A549 (cell line): ENCODE data around the gene FJX1.

Experiments used
- EP300 ChIP-seq, 2 experiments: fragments of >200 bp; sonication (Bioruptor Twin); formaldehyde crosslinking; IDR thresholded peaks; 2 replicates in 1 of 2; 3 replicates in 1 of 2; pipeline ENCODE4 v1.6.1; 2016 to 2017
- HOXB5 ChIP-seq: fragments of 250-450 bp; sonication (Bioruptor Pico); IDR thresholded peaks from 2 replicates; pipeline ENCODE4 v1.5.0; 2020; ENCODE audit warnings: mild to moderate bottlenecking, moderate library complexity
- POLR2A ChIP-seq: IDR thresholded peaks from 2 replicates; pipeline ENCODE4 v1.6.1; 2012; ENCODE audit warnings: mild to moderate bottlenecking, low read length
- POLR2AphosphoS2 ChIP-seq: conservative IDR thresholded peaks from 2 replicates; pipeline ENCODE4 v1.6.1; 2012; ENCODE audit warnings: low read length, improper control_type of control experiment, inconsistent platforms
- RAD21 ChIP-seq, 2 experiments: fragments of >200 bp in 1 of 2; sonication (Bioruptor Twin) in 1 of 2; formaldehyde crosslinking in 1 of 2; IDR thresholded peaks in 1 of 2; conservative IDR thresholded peaks in 1 of 2; 2 replicates in 1 of 2; 3 replicates in 1 of 2; pipeline ENCODE4 v1.6.1; 2012 to 2018; ENCODE audit warnings: inconsistent platforms in 1 of 2
- ZSCAN20 ChIP-seq: fragments of 250-450 bp; sonication (Bioruptor Pico); IDR thresholded peaks from 2 replicates; pipeline ENCODE4 v1.8.0; 2022; ENCODE audit warnings: mild to moderate bottlenecking, moderate library complexity
- TF ChIP-seq, protein P1 (sequence below): fragments of >200 bp; sonication (Bioruptor Twin); formaldehyde crosslinking; IDR thresholded peaks from 3 replicates; pipeline ENCODE4 v1.5.1; 2016
- TF ChIP-seq, protein P2 (sequence below): IDR thresholded peaks from 2 replicates; pipeline ENCODE4 v1.6.1; 2012

DNA sequence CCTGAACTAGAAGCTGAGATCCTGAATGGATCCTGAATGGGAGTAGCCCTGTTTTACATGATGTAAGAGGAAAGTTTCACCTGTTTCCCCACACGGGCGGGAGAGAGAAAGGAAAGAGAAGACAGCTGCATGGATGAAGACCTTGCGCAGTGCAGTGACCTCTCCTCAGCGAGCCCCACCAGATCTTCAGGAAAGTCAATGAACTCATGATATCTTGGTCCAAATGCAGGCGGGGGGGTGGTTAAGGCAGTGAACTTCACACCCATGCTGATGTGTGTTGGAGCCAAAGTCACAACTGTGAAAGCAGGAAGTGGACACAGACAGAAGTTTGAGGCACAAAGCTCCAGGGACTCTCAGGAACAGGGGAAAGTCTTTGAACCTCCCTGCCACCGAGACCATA lies 8.6 kb upstream of the FJX1 start:
- TF ChIP-seq, protein P1, sequence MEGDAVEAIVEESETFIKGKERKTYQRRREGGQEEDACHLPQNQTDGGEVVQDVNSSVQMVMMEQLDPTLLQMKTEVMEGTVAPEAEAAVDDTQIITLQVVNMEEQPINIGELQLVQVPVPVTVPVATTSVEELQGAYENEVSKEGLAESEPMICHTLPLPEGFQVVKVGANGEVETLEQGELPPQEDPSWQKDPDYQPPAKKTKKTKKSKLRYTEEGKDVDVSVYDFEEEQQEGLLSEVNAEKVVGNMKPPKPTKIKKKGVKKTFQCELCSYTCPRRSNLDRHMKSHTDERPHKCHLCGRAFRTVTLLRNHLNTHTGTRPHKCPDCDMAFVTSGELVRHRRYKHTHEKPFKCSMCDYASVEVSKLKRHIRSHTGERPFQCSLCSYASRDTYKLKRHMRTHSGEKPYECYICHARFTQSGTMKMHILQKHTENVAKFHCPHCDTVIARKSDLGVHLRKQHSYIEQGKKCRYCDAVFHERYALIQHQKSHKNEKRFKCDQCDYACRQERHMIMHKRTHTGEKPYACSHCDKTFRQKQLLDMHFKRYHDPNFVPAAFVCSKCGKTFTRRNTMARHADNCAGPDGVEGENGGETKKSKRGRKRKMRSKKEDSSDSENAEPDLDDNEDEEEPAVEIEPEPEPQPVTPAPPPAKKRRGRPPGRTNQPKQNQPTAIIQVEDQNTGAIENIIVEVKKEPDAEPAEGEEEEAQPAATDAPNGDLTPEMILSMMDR, result no peak
- no peak for TF ChIP-seq RAD21 (conservative IDR thresholded peaks at IDR 0.05 in 1 of 2, IDR thresholded peaks at IDR 0.05 in 1 of 2)
- TF ChIP-seq POLR2A, result no peak
- TF ChIP-seq HOXB5 (CRISPR knock-in tag), result no peak
- TF ChIP-seq, protein P2, sequence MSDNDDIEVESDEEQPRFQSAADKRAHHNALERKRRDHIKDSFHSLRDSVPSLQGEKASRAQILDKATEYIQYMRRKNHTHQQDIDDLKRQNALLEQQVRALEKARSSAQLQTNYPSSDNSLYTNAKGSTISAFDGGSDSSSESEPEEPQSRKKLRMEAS, result no peak
- TF ChIP-seq EP300 (IDR thresholded peaks at IDR 0.05), result no peak
- TF ChIP-seq POLR2AphosphoS2, result no peak
- TF ChIP-seq ZSCAN20 (CRISPR knock-in tag), result no peak
